Activated CD4-positive, CD25-positive, alpha-beta regulatory T cell treated with anti-CD3 and anti-CD28 coated beads, Interleukin-2, amount 50 U/mL, for 72 hours (primary cell): ENCODE measurements around the gene NIN.

Experiments used
- DNase-seq: peaks from one replicate; pipeline ENCODE4 v3.0.0; 2021

NIN gene

GRCh38 chr14:50758305-50758704, 72.7 kb downstream of the NIN start:
- DNase-seq, result no peak

GRCh38 chr14:50757702-50758101, 73.3 kb downstream of the NIN start:
- no peak for DNase-seq

GRCh38 chr14:50756300-50756699, 74.7 kb downstream of the NIN start:
- no peak for DNase-seq

- no peak for DNase-seq
Observed at GRCh38 chr14:50750323-50750722, 80.6 kb downstream of the NIN start.

- DNase-seq, result no peak
Observed at GRCh38 chr14:50745401-50746058, 85.4 kb downstream of the NIN start.

GRCh38 chr14:50744231-50744630, 86.7 kb downstream of the NIN start:
- DNase-seq, result no peak

GRCh38 chr14:50741567-50741966, 89.4 kb downstream of the NIN start:
- DNase-seq, result no peak

- DNase-seq, result no peak
Observed at GRCh38 chr14:50740856-50741255, 90.1 kb downstream of the NIN start.

- no peak for DNase-seq
Observed at GRCh38 chr14:50739186-50739585, 91.8 kb downstream of the NIN start.

- DNase-seq, result no peak
Observed at GRCh38 chr14:50736932-50737419, 94.0 kb downstream of the NIN start.

- DNase-seq, result no peak
Observed at GRCh38 chr14:50734950-50735695, 95.8 kb downstream of the NIN start.

GRCh38 chr14:50733494-50733893, 97.5 kb downstream of the NIN start:
- no peak for DNase-seq

- no peak for DNase-seq
Observed at GRCh38 chr14:50728836-50729235, 102.1 kb downstream of the NIN start.

- DNase-seq, result no peak
Observed at GRCh38 chr14:50726372-50727107, 104.4 kb downstream of the NIN start.

- DNase-seq, result no peak
Observed at GRCh38 chr14:50725761-50726160, 105.2 kb downstream of the NIN start.

- no peak for DNase-seq
Observed at GRCh38 chr14:50719911-50720759, 110.8 kb downstream of the NIN start.

GRCh38 chr14:50718949-50719348, 112.0 kb downstream of the NIN start:
- DNase-seq, result no peak

GRCh38 chr14:50717811-50718210, 113.2 kb downstream of the NIN start:
- DNase-seq, result no peak

GRCh38 chr14:50714450-50715073, 116.4 kb downstream of the NIN start:
- DNase-seq, result no peak

- DNase-seq, result no peak
Observed at GRCh38 chr14:50711043-50711442, 119.9 kb downstream of the NIN start.

- no peak for DNase-seq
Observed at GRCh38 chr14:50705026-50705593, 125.9 kb downstream of the NIN start.

GRCh38 chr14:50704454-50705010, 126.4 kb downstream of the NIN start:
- DNase-seq, result no peak
